Trophoblast cell (in vitro differentiated cells and primary cell): Measurements from ENCODE around the gene LATS1.
A peak's percentile ranks its signal among the peaks of the same experiment; 100 is the strongest.

Source experiments
- DNase-seq, 2 donors: peaks; one replicate each; pipeline ENCODE4 v3.0.0-alpha.2; 2016
- H2AFZ ChIP-seq: 2 replicates; pipeline ENCODE4 v1.6.1; 2013; ENCODE audit warnings: low read length, moderate library complexity, mild to moderate bottlenecking; ENCODE audit not compliant: insufficient read depth, poor library complexity
- H2AK5ac ChIP-seq: 2 replicates; pipeline ENCODE4 v1.6.1; 2013; ENCODE audit warnings: mild to moderate bottlenecking, low read length
- H2BK120ac ChIP-seq: 2 replicates; pipeline ENCODE4 v1.6.1; 2013; ENCODE audit warnings: low read length, mild to moderate bottlenecking, moderate library complexity; ENCODE audit not compliant: insufficient read depth, poor library complexity
- H2BK12ac ChIP-seq: 2 replicates; pipeline ENCODE4 v1.6.1; 2013; ENCODE audit warnings: mild to moderate bottlenecking, low read length, moderate library complexity
- H2BK5ac ChIP-seq: 2 replicates; pipeline ENCODE4 v1.6.1; 2013; ENCODE audit warnings: low read length, low read depth, moderate library complexity, mild to moderate bottlenecking; ENCODE audit not compliant: poor library complexity
- H3K14ac ChIP-seq: 2 replicates; pipeline ENCODE4 v1.6.1; 2013; ENCODE audit warnings: mild to moderate bottlenecking, low read length
- H3K18ac ChIP-seq: 2 replicates; pipeline ENCODE4 v1.6.1; 2013; ENCODE audit warnings: mild to moderate bottlenecking, low read length
- H3K23ac ChIP-seq: 2 replicates; pipeline ENCODE4 v1.6.1; 2013; ENCODE audit warnings: low read length
- H3K27ac ChIP-seq: 2 replicates; pipeline ENCODE4 v1.5.1; 2013; ENCODE audit warnings: low read depth, mild to moderate bottlenecking, inconsistent platforms, low read length, moderate library complexity
- H3K27me3 ChIP-seq: 2 replicates; pipeline ENCODE4 v1.6.1; 2013; ENCODE audit warnings: inconsistent platforms, mild to moderate bottlenecking, low read length, moderate library complexity; ENCODE audit not compliant: insufficient read depth
- H3K36me3 ChIP-seq, 2 experiments: 1 replicate in 1 of 2; 2 replicates in 1 of 2; pipeline ENCODE4 v1.6.1; 2013; ENCODE audit warnings: low read length in 2 of 2, mild to moderate bottlenecking in 2 of 2, moderate library complexity in 1 of 2; ENCODE audit not compliant: insufficient read depth in 2 of 2, control insufficient read depth in 1 of 2
- H3K4ac ChIP-seq: 2 replicates; pipeline ENCODE4 v1.6.1; 2013; ENCODE audit warnings: low read depth, mild to moderate bottlenecking, low read length, moderate library complexity
- H3K4me1 ChIP-seq, 2 experiments: 1 replicate in 1 of 2; 2 replicates in 1 of 2; pipeline ENCODE4 v1.6.1; 2013; ENCODE audit warnings: low read length in 2 of 2, mild to moderate bottlenecking in 2 of 2, moderate library complexity in 1 of 2; ENCODE audit not compliant: insufficient read depth in 2 of 2, control insufficient read depth in 1 of 2
- H3K4me2 ChIP-seq: 2 replicates; pipeline ENCODE4 v1.6.1; 2013; ENCODE audit warnings: inconsistent platforms, mild to moderate bottlenecking, low read length, moderate library complexity
- H3K4me3 ChIP-seq: 2 replicates; pipeline ENCODE4 v1.5.1; 2013; ENCODE audit warnings: mild to moderate bottlenecking, low read depth, low read length, inconsistent platforms
- H3K79me1 ChIP-seq: one replicate; pipeline ENCODE4 v1.6.1; 2013; ENCODE audit warnings: low read length
- H3K79me2 ChIP-seq: 2 replicates; pipeline ENCODE4 v1.6.1; 2013; ENCODE audit warnings: low read length, mild to moderate bottlenecking; ENCODE audit not compliant: control insufficient read depth, insufficient read depth, poor library complexity
- H3K9ac ChIP-seq: 2 replicates; pipeline ENCODE4 v1.6.1; 2013; ENCODE audit warnings: mild to moderate bottlenecking, low read length
- H3K9me3 ChIP-seq: 2 replicates; pipeline ENCODE4 v1.6.1; 2013; ENCODE audit warnings: low read depth, mild to moderate bottlenecking, control low read depth, inconsistent platforms, low read length; ENCODE audit not compliant: insufficient read depth
- H4K12ac ChIP-seq: 2 replicates; pipeline ENCODE4 v1.6.1; 2013; ENCODE audit warnings: low read depth, mild to moderate bottlenecking, low read length, moderate library complexity
- H4K8ac ChIP-seq: 2 replicates; pipeline ENCODE4 v1.6.1; 2013; ENCODE audit warnings: low read depth, mild to moderate bottlenecking, low read length, moderate library complexity
- H4K91ac ChIP-seq: one replicate; pipeline ENCODE4 v1.6.1; 2013; ENCODE audit warnings: low read depth, mild to moderate bottlenecking, low read length, moderate library complexity
- WGBS: extraction: QIAGEN DNeasy Blood & Tissue Kit; methylation state at CpG from one replicate; pipeline ENCODE4 v1.1.7; 2013; ENCODE audit warnings: missing lambda C conversion rate; ENCODE audit not compliant: insufficient read length, insufficient coverage; ENCODE audit errors: extremely low coverage; 5-methylcytosine and 5-hydroxymethylcytosine counted together

LATS1 gene

DNA sequence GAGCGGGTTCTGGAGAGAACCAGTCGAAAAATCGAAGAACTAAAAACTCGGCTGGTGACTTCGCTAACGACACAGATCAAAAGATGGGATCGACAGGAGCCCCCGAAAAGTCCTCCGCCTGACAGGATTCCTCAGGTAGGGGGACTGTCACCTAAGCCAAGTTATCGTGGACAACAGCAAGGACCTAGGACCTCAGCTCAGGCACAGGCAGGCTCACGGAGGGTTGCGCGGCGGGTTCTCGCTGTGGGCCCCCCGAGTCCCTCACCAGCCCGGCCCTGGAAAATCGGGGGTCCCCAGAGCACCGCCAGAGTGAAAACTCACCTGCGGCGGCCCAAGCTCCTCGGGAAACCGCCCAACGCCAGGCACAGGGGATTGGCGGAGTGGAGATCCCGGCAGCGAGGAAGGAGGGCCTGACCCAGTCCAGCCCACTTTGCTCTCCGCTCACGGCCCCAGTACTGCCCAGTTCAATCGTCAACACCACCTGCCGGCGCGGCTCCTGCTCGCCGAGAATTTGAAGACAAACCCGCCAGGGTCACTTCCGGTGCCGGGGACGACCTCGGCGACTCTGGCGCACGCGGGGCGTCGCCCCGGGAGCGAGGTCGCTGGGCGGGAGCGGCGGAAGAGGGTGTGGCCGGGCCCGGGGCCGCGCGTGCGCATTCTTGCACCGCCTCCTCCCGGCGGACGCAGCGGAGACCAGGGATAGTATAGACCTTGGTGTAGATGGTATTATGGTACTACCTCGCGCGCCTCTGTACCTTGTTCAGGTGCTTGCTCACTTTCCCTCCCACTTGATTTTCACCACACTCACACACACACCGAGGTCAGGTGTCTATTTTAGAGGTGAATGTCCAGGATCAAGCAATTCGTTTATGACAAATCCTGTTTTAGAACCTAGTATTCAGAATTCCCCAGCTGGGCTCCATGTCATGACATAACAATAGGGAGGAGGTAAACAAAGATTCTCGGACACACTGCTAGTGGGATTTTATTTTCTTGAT, 69.5 kb downstream of the LATS1 start, which contains the start of gene KATNA1:
Gene KATNA1 (minus strand): TSS at position 567 of the 998 bp plus-strand sequence. CDS start 10,167 bp downstream, outside the sequence.
- Histone ChIP-seq H3K23ac (no peak within 1 kb of the TSS), H3K27me3 (no peaks in the 10 kb centered on the region), H3K9me3 (no peaks in the 10 kb centered on the region), H3K18ac (peak within 1 kb of the TSS; percentile 33), H4K91ac (peak within 1 kb of the TSS; percentile 66), H3K36me3 (no peaks in the 10 kb centered on the region), H3K14ac (peak within 1 kb of the TSS; percentile 76), H2BK5ac (peak within 1 kb of the TSS; percentile 64), H2AK5ac (no peak within 1 kb of the TSS), H2BK12ac (peak within 1 kb of the TSS; percentile 23), H4K8ac (peak within 1 kb of the TSS; percentile 84), H4K12ac (peak within 1 kb of the TSS; percentile 73), H3K4me3 (peak within 1 kb of the TSS; percentile 75), H3K9ac (peak within 1 kb of the TSS; percentile 36), H3K4me2 (peak within 1 kb of the TSS; percentile 70), H3K79me1 (peaks cover 5% of the 10 kb centered on the region), H3K4me1 (no peaks in the 10 kb centered on the region), H3K27ac (peak within 1 kb of the TSS; percentile 71), H2BK120ac (peak within 1 kb of the TSS; percentile 41), H2AFZ (peak within 1 kb of the TSS; percentile 97), H3K79me2 (peaks cover 5% of the 10 kb centered on the region), H3K4ac (peak within 1 kb of the TSS; percentile 20)
- DNase-seq = peak; percentile 88 to 93
- WGBS = no CpG with 5 or more reads among the region's 69 CpGs

DNA sequence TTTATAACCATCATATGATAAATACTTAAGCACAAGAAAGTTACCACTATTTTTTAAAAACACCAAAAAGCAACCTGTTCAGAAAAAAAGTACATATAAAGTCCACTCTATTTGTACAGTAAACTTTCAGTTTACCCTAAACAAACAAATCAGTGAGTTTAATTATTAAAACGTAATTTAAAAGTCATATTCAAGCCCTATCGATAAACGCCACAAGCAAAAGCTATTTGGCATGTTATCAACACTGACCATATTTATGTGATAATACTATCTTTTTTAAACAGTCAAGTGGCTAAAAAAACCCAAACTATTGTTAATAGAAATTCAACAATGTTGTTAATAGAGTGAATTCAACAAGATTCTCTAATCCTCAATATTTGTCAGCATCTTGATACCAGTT, 71.3 kb downstream of the LATS1 start:
- H2AK5ac ChIP-seq = no peak overlapping the region
- no peak overlapping the region for H3K9ac ChIP-seq
- no peak overlapping the region for H3K27ac ChIP-seq
- no peak overlapping the region for H2BK5ac ChIP-seq
- H2BK120ac ChIP-seq = no peak overlapping the region
- no peak overlapping the region for H3K18ac ChIP-seq
- H3K79me2 ChIP-seq = peaks cover 5% of the 10 kb centered on the region
- no peak overlapping the region for H2AFZ ChIP-seq
- H3K14ac ChIP-seq = no peak overlapping the region
- H4K8ac ChIP-seq = no peak overlapping the region
- peaks cover 0 to 2% of the 10 kb centered on the region in 2 experiments for H3K4me1 ChIP-seq
- H4K12ac ChIP-seq = no peak overlapping the region
- H3K23ac ChIP-seq = no peak overlapping the region
- H3K9me3 ChIP-seq = no peaks in the 10 kb centered on the region
- no peaks in the 10 kb centered on the region for H3K27me3 ChIP-seq
- no peak overlapping the region for H3K4me3 ChIP-seq
- no peak for DNase-seq
- WGBS = no CpG with 5 or more reads among the region's 3 CpGs
- no peak overlapping the region for H3K4me2 ChIP-seq
- H2BK12ac ChIP-seq = no peak overlapping the region
- peaks cover 0 to 1% of the 10 kb centered on the region in 2 experiments for H3K36me3 ChIP-seq
- peaks cover 5% of the 10 kb centered on the region for H3K79me1 ChIP-seq
- H3K4ac ChIP-seq = no peak overlapping the region
- H4K91ac ChIP-seq = no peak overlapping the region

- Histone ChIP-seq H3K27ac (no peak overlapping the region), H3K4me3 (no peak overlapping the region), H3K14ac (no peak overlapping the region), H2AK5ac (no peak overlapping the region), H3K9me3 (no peaks in the 10 kb centered on the region), H3K4ac (peak overlapping the region; percentile 82), H3K4me1 (peaks cover 0 to 2% of the 10 kb centered on the region in 2 experiments), H3K9ac (no peak overlapping the region), H3K27me3 (no peaks in the 10 kb centered on the region), H3K36me3 (peaks cover 0 to 1% of the 10 kb centered on the region in 2 experiments), H3K18ac (no peak overlapping the region), H2BK120ac (no peak overlapping the region), H3K79me2 (peaks cover under 1% of the 10 kb centered on the region), H2AFZ (no peak overlapping the region), H3K4me2 (no peak overlapping the region), H3K79me1 (peaks cover under 1% of the 10 kb centered on the region), H4K8ac (no peak overlapping the region), H2BK5ac (no peak overlapping the region), H3K23ac (peak overlapping the region; percentile 46), H4K91ac (no peak overlapping the region), H2BK12ac (no peak overlapping the region), H4K12ac (no peak overlapping the region)
- no peak for DNase-seq
- no CpG with 5 or more reads among the region's 1 CpG for WGBS
Measured at GRCh38 chr6:149642829-149643580, 74.9 kb downstream of the LATS1 start.

DNA sequence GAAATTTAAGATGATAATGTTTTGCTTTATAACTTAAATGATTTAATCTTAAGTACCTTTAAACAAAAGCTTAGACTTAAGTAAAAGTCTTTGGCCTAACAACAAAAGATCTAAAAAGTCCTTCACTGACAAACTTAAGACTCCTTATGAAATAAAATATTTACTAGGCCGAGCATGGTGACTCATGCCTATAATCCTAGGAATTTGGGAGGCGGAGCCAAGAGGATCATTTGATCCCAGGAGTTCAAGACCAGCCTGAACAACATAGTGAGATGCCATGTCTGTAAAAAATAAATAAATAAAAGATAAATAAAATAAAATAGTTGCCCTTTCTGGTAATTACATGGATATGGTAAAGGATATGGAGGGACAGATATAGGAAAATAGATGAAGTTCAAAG, 81.8 kb downstream of the LATS1 start:
- no peak overlapping the region for H3K14ac ChIP-seq
- H3K4ac ChIP-seq = no peak overlapping the region
- H2BK120ac ChIP-seq = no peak overlapping the region
- H3K23ac ChIP-seq = no peak overlapping the region
- H3K4me2 ChIP-seq = no peak overlapping the region
- H4K8ac ChIP-seq = no peak overlapping the region
- no peak overlapping the region for H4K91ac ChIP-seq
- H2BK5ac ChIP-seq = no peak overlapping the region
- H3K18ac ChIP-seq = no peak overlapping the region
- no peaks in the 10 kb centered on the region for H3K79me1 ChIP-seq
- H2AK5ac ChIP-seq = no peak overlapping the region
- no peak overlapping the region for H4K12ac ChIP-seq
- no peaks in the 10 kb centered on the region for H3K9me3 ChIP-seq
- DNase-seq = peak in 1 of 2 donors; percentile 33
- no peaks in the 10 kb centered on the region for H3K4me1 ChIP-seq
- H3K4me3 ChIP-seq = no peak overlapping the region
- no CpG with 5 or more reads among the region's 2 CpGs for WGBS
- no peaks in the 10 kb centered on the region for H3K79me2 ChIP-seq
- no peaks in the 10 kb centered on the region for H3K27me3 ChIP-seq
- no peak overlapping the region for H3K9ac ChIP-seq
- peaks cover 2 to 4% of the 10 kb centered on the region in 2 experiments for H3K36me3 ChIP-seq
- no peak overlapping the region for H3K27ac ChIP-seq
- H2AFZ ChIP-seq = no peak overlapping the region
- no peak overlapping the region for H2BK12ac ChIP-seq
